ENCODE measurements around the gene C17orf78.
"Not testable (repeated sequence)": the region's sequence is repeated elsewhere in the genome, so short reads cannot be mapped to it uniquely, and the experiment has no call there.

Gene C17orf78

DNA sequence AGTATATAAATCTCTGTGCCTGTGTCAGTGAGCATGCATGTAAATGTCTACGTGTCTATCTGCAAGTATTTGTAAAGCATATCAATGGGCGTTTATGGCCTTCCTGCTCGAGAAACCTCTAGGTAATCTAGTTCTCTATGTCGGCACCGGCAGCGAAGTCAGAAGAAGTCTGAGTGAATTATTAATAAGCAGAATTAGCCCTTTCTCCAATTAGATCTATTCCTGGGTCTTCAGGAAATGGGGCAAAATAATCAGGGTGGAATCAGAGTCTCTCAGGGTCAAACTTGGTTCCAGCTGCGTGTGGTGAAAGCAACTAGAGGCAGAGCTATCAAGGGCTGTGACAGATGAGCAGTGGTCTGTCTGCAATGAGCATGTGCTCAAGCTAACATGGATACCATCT, at the start of gene C17orf78:
Gene C17orf78 (plus strand): TSS at position 280 of the 400 bp plus-strand sequence. CDS start 108 bp downstream, at position 388.
- DNase-seq, result no peak

DNA sequence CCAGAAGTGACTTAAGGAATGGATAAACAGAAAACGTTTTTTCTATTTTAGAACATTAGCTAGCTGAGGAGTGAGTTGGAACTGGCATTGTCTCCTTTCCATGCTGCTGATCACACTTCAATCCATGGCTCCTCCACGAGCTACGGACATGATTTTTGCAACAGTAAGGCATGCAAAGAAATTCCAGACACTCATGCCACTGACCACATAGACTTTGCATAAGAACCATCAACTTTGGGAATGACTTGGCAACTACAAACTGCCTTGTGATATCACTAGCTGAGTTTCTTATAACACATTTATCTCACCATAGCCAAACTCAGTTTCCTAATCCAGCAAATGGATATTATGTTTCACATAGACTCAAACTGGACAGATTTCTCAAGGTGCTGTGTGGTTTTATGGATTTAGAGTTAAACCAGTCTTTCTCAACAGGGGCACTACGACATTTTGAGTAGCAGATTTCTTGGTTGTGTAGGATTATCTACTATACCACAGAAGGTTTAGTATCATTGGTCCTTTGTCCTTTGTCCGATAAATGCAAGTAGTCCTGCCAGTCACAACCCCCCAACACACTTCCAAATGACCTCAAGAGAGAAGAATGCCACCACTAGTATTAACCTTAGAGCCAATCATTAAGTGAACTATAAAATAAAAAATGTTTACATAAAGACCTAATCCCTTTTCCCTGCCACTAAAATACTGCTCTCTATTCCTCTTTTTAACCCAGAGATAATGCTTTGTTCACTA, 48.3 kb upstream of the C17orf78 start:
- DNase-seq, result no peak

DNA sequence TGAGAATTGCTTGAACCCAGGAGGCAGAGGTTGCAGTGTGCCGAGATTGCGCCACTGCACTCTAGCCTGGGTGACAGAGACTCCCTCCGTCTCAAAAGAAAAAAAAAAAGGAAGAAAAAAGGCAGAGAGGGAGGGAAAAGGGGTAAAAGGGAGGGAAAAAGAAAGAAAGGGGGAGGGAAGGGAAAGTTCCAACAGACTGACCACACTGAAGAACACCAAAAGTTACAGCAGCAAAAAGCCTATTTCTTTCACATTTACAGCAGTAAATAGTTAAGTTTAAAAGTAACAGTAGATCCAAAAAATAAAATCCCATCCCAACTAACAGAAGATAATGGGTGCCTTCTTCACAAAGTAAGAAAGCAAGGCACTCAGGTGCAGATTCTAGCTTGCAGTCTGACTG, 36.9 kb upstream of the C17orf78 start:
- DNase-seq, result no peak

DNA sequence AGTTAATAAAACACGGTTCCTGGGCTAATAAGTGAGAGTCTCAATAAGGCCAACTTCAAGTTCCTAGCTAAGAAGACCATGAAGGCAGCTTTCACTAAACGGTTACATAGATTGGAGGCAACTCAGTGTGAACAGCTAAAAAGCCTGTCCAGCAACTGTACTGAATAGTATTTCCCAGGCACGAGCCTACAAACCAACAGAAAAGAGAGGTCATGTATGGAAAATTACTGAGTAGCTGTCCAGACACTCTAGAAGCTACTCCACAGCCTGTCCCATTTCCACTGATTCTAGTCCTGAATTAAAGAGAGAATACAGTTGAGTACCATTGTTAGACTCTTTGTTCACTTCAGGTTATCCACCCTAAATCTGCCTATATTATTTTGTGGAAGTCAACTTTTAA, 36.5 kb upstream of the C17orf78 start:
- DNase-seq, result no peak

DNA sequence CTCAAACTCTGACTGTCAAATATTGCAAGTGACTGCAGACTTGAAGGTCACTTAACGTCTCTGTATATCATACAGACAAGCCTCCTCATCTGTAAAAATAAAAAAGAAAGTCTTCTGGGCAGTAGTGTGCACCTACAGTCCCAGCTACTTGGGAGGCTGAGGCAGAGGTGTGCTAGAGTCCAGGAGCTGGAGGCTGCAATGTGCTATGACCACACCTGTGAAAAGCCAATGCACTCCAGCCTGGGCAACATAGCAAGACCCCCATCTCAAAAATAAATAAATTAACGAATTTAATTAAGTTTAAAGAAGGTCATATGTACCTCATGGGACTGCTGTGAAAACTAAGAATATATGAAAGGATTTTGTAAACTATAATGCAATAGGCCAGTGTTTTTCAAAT, 35.0 kb upstream of the C17orf78 start:
- DNase-seq, result no peak

DNA sequence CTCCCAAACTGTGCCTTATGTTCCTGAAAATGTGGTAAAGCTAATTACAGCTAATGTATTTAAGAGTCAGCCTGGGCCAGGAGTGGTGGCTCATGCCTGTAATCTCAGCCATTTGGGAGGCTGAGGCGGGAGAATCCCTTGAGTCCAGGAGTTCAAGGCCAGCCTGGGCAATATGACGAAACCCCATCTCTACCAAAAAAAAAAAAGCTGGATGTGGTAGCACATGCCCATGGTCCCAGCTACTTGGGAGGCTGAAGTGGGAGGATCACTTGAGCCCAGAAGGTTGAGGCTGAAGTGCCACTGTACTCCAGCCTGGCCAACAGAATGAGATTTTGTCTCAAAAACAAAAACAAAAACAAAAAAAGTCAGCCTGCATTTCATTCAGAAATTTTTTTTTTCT, 33.2 kb upstream of the C17orf78 start:
- DNase-seq, result no peak

DNA sequence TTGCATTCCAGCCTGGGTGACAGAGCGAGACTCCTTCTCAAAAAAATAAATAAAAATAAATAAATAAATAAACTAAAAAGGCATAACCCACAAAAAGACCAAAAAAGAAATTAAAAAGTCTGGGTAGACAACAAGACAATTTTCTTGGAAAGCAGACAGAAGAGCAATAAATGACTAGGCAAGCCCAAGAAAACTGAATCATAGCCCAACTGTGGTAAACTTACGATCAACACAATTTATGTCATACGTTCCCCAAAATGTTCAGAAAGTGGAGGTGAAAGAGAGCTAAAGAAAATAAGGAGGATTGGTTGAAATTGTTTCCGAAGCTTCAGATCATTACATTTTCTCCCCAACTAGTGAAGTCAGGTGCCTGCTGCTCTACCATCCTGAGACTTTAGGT, 31.3 kb upstream of the C17orf78 start:
- no peak for DNase-seq

DNA sequence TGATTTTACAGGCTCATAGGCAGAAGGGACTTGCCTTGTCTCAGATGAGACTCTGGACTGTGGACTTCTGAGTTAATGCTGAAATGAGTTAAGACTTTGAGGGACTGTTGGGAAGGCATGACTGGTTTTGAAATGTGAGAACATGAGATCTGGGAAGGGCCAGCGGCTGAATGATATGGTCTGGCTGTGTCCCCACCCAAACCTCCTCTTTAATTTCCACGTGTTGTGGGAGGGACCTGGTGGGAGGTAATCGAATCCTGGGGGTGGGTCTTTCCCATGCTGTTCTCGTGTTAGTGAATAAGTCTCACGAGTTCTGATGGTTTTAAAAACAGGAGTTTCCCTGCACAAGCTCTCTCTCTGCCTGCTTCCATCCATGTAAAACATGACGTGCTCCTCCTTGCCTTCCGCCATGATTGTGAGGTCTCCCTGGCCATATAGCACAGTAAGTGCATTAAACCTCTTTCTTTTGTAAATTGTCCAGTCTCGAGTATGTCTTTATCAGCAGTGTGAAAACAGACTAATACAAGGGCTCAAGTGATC, 28.9 kb upstream of the C17orf78 start:
- not testable (repeated sequence) for DNase-seq

DNA sequence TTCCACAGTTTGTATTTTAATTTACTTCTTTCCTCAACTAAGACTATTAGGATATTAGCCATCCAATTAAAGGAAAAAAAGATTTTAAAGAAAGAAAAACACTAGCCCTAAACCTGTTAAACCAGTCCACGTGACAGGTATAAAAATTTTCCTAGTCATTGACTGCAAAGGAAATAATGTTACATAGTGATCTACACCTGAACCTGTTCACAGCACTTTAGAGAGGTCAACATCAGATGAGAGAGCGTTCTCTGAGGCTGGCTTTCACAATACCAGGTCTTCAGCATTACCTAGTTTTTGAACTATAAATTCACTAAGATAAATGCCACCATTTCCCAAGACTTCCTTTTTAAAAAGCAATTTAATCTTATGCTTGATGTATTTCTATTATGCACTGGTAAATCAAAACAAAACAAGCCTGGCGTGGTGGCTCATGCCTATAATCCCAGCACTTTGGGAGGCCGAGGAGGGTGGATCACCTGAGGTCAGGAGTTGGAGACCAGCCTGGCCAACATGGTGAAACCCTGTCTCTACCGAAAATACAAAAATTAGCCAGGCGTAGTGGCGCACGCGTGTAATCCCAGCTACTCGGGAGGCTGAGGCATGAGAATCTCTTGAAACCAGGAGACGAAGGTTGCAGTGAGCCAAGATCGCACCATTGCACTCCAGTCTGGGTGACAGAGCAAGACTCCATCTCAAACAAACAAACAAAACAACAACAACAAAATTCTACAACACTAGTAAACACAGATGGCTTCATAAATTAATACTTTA, 18.8 kb upstream of the C17orf78 start:
- not testable (repeated sequence) for DNase-seq

DNA sequence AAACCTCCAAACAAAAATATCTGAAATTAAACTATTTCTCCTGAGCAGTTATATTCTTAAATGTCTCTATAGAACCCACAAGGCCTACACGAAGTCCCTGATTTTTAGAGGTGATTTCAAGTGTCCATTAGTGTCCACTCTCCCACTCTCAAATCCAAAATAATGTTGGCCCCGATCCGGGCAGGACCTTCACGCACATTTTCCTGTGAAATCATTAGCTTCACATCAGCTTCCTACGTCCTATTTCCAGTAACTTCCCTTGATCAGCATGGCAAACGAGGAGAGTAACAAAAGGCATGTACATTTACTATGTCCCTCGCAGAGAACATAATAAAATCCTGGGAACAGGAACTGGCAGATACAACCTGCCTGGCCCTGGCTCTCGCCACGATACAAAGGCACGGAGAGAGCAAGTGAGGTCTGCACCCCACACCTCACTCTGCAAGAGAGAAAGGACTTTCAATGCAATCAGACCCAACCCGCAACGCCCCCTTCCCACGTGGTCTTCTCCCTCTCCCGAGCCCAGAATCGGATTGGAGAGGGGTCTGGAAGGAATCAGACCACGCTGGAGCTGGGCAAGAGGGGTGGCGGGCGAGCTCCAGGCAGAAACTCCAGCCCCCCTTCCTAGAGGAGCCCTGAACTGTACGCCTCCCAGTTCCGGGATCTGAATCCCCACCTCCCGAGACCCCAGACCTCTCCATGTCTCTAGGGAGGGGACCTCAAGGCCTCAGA, 17.5 kb upstream of the C17orf78 start:
- DNase-seq, result peak; percentile 1 to 11

DNA sequence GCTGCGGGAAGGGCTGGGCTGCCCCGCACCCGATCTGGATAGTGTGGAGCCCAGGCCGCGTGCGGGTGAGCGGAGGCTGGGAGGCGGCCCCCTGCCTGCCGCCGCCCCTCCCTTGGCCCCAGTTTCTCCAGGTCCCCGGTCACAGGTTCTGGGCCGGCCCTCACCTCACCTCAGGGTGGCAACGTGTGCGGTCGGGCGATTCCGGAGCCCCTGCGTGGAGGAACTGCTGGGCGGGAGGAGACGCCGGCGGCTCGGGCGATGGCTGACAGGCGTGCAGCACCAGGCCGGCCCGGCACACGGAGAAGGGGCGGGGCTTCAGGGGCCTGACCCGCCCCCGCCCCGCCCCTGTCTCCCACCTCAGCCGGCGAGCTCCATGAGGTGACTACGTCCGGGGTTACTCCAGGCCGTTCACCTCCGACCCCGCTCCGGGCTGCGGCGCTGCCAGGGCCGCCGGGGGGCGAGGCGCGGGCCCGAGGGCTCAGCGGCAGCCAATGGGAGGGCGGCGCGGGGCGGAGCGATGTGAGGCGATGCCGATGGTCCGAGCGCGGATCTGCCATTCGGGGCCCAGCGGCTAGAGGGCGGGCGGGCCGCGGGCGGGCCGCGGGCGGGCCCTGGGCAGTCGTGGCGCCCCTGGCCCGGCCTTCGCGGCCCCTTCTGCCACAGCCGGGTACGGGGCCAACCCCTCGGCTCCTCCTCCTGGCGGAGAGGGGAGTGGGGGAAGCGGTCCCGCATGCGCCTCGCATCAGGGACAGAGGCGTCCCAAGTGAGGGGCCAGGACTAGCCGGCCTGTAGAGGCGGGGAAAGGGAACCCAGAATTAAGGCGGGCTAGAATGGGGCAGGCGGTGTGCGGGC, 16.7 kb upstream of the C17orf78 start:
- DNase-seq, result peak; percentile 95 to 96

DNA sequence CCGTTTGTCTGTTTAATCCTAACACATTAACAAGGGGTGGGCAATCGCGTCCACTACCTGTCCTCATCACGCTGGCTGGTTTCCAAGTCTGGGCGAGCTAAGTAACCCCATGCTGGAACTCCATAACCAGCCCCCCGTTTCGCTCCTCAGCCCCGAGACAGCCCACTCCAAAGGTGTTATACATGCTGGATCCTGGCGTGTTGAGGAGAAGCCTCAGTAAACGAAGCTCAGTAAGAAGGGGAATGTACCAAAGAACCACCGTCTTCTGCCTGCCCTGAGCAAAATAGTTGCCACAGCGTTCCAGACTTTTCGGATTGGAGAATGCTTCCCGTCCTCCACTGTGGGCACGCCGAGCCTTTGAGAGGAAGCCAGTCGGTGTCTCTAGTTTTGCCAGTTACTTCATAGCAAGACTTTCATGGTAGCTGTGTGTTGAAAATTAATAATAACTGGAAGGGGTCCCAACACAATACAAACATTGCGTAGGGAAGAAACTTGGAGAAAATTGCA, 16.1 kb upstream of the C17orf78 start:
- DNase-seq, result no peak

DNA sequence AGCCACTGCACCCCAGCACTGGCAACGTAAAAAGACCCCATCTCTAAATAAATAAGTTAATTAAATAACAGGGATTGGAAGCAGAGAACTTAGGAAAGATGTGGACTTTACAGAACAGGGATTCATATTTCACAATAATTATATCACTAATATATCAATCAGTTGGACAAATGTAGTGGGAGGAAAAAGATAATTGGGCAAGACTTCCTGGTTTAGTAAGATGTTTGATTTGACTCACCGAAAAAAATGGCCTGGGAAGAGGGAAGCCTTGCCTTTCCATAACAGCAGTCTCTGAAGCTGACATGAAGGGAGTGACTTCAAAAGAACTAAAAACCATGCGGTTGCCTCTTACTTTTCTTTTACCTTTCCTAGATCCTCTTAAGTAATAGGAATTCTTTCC, 15.2 kb upstream of the C17orf78 start:
- DNase-seq, result no peak

DNA sequence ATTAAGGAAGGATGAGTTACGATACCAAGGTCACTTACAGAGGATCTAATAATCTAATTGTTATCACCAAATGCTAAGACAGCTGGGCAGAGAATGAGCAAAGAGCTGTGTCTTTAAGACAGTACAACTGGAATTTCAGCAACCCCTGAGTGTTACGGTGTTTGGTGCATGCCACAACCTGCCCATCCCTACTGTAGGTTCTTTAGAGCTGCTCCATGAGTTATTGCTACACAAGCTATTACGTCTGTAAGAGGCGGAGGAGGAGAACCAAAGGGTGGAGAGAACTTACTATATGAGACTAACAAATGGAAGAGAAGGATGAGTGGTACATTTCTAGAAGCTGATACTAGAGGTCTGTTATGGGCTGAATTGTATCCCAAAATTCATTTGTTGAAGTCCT, 14.2 kb upstream of the C17orf78 start:
- DNase-seq, result no peak

DNA sequence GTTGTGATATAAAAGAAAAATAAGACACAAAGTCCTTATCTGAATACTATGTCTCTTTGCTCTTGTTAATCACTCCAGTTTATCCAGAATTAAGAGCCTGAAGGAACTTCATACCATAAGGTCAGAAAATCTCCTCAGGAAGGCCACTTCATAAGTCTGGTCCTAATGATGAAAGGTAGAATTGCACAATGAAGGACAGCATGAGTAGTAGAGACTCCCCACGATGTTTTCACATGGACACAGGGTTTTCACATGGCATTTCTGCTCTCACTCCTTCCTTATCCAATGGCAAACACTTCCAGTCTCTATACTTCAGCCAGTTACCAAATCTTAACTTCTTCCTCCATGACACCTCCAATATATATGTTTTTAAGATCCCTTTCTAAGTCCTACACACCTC, 10.2 kb upstream of the C17orf78 start:
- no peak for DNase-seq

DNA sequence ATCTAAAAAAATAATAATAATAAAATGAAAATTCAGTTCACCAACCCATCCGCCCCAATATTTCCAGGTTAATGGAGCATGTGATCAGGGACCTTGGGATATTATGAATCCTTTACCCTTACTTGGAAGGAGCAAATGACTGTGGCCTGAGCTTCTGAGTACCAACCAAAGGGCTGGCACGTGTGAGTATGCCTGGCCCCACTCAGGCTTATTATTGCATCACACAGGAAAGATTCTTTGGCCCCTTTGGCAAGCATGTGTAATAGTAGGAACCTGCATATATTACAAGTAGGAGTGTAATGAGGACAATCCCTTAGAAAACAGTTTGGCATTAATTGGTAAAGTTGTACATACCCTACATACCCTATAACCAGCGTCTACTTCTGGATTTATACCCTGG, 7.2 kb upstream of the C17orf78 start:
- DNase-seq, result no peak

DNA sequence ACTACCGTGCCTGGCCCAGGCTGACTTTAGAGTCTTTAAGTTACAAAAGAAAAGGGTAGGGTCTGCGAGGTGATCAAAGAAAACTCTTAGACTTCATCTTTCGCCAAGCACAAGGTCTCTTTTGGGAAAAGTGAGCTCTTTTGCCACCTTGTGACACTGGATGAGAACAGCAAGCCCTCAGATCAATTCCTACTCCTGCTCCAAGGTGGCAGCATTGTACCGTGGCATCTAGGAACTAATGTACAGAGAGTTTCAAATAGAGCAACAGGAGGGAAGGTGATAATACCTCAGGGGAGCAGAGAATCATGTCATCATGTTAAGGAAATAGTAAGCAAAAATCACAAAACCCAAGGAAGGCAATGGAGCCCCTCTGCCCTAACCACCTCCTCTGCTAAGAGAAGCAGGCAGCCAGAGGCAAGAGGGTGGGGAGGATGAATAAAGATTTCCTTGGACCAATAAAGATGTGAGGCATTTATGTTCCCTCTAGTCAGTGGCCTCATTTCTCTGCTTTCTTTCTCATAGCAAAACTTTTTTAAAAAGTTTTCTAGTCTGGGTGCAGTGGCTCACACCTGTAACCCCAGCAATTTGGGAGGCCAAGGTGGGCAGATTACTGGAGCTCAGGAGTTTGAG, 2.1 kb upstream of the C17orf78 start:
- peak; percentile 55 to 74 for DNase-seq

DNA sequence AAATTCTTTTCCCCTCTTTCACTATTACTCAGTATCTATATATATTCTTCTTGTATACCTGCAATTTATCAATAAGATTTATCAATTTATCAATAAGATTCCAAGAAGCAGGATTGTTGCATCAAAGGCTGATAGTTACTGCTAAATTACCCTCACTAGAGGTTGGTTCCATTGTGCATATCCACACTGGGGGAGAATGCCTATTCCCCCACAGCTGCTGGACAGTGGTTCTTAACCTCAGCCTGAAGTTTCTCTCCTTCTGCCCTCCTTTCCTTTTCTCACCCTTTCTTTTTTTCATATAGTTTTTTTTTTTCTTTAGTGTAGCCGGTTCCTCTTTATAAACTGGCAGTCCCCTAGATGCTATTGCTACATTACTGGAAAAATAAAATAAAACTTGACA, 6.3 kb downstream of the C17orf78 start:
- no peak for DNase-seq

DNA sequence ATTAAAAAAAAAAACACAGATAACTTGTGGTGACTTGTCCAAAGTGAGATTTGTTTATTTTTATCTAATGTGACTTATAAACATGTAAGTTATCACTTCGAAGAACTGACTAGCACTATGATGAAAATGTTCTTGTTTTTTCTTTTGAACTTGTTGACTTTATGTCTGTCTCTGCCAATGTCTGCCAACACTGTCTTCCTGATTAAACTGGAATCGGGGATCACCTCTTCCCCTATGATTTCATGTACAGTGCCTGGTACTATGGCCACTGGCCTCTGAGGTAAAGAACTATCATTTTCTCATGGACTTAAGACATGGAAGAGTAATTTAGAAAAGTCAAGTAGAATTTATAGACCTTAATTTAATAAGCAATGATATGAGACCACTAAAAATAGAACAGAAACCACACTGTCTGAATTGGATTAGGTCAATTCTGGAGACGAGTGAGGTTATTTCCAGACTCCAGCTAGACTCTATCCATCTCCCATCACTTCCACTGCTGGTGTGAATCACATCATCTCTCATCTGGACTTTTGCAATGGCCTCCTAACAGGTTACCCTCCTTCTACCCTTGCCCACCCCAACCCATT, 8.9 kb downstream of the C17orf78 start:
- no peak for DNase-seq

DNA sequence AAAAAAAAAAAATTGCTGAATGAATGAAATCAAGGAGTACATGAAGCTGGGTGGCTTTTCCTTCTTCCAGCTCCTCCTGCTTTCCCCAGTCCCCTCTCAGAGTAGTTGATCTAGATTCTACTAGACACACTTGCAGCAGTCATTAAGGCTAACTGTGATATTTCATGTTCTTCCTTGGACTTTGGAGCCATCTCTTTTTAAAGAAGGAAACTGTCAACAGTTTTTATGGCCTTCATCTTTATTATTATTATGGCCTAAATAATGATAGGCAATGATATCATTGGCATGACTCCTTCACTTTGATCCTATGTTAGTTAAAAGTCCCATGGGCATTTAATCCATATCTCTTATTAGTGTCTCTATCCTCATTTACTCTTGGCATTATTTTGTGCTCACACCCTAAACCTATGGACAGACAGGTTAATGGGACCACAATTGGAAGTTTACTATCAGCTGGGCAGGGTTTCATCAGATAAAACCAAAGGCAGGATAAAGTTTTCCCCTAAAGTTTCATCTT, 9.7 kb downstream of the C17orf78 start:
- no peak for DNase-seq

DNA sequence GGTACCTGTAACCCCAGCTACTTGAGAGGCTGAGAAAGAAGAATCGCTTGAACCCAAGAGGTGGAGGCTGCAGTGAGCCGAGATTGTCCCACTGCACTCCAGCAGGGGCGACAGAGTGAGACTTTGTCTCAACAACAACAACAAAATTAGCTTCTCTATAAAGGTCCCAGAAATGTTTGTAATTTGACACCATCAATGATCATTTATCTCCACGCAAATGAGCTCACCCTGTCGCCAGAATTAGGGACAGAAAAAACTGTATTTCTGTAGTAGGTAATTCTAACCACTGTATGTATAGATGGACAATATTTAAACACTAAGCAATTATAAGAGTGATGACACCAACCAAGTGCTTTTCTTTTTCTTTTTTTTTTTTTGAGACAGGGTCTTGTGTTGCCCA, 10.7 kb downstream of the C17orf78 start:
- no peak for DNase-seq

Data from CD4-positive, alpha-beta T cell treated with Interleukin-1 beta for 1 hour (primary cell).